ENCODE data around the gene APP.

Gene APP

GRCh38 chr21:25985990-25986389 is 184.6 kb downstream of the APP start:
- TF ChIP-seq REST (IDR thresholded peaks at IDR 0.05; ENCODE audit: insufficient replicate concordance, low read depth): no peak
- H3K27ac ChIP-seq (replicated peaks): no peak overlapping the region
- no peak overlapping the region for H3K4me3 ChIP-seq (replicated peaks; ENCODE audit: insufficient read depth, low read length)
- H3K27me3 ChIP-seq (ENCODE audit: insufficient read depth, poor library complexity, severe bottlenecking): no peaks in the 10 kb centered on the region
- no peak for DNase-seq (ENCODE audit: low read depth in 1 of 2, low spot score in 1 of 2)

GRCh38 chr21:25984538-25984937 is 186.0 kb downstream of the APP start:
- H3K27ac ChIP-seq (replicated peaks): no peak overlapping the region
- no peaks in the 10 kb centered on the region for H3K27me3 ChIP-seq (ENCODE audit: insufficient read depth, poor library complexity, severe bottlenecking)
- TF ChIP-seq CTCF (IDR thresholded peaks at IDR 0.05; ENCODE audit: insufficient read depth, low read length): no peak
- TF ChIP-seq REST (IDR thresholded peaks at IDR 0.05; ENCODE audit: insufficient replicate concordance, low read depth): no peak
- no peak for TF ChIP-seq POLR2AphosphoS5 (IDR thresholded peaks at IDR 0.05; ENCODE audit: low read depth)
- TF ChIP-seq SPI1 (IDR thresholded peaks at IDR 0.05; ENCODE audit: borderline replicate concordance, low read depth): no peak
- TF ChIP-seq GABPA (IDR thresholded peaks at IDR 0.05; ENCODE audit: low read depth): no peak
- no peak for DNase-seq (ENCODE audit: low read depth in 1 of 2, low spot score in 1 of 2)
- H3K4me3 ChIP-seq (replicated peaks; ENCODE audit: insufficient read depth, low read length): no peak overlapping the region

- Histone ChIP-seq H3K4me3 (replicated peaks; ENCODE audit: insufficient read depth, low read length) (no peak overlapping the region), H3K27ac (replicated peaks) (no peak overlapping the region), H3K27me3 (ENCODE audit: insufficient read depth, poor library complexity, severe bottlenecking) (no peaks in the 10 kb centered on the region)
- TF ChIP-seq SPI1 (IDR thresholded peaks at IDR 0.05; ENCODE audit: borderline replicate concordance, low read depth) (no peak), CTCF (IDR thresholded peaks at IDR 0.05; ENCODE audit: insufficient read depth, low read length) (no peak), POLR2AphosphoS5 (IDR thresholded peaks at IDR 0.05; ENCODE audit: low read depth) (no peak), GABPA (IDR thresholded peaks at IDR 0.05; ENCODE audit: low read depth) (no peak), REST (IDR thresholded peaks at IDR 0.05; ENCODE audit: insufficient replicate concordance, low read depth) (no peak)
- DNase-seq (ENCODE audit: low read depth in 1 of 2, low spot score in 1 of 2): no peak
These were observed 186.8 kb downstream of the APP start for GRCh38 chr21:25983745-25984144.

GRCh38 chr21:25980710-25981109 is 189.9 kb downstream of the APP start:
- Histone ChIP-seq H3K27ac (replicated peaks) (no peak overlapping the region), H3K27me3 (ENCODE audit: insufficient read depth, poor library complexity, severe bottlenecking) (no peaks in the 10 kb centered on the region), H3K4me3 (replicated peaks; ENCODE audit: insufficient read depth, low read length) (no peak overlapping the region)
- no peak for DNase-seq (ENCODE audit: low read depth in 1 of 2, low spot score in 1 of 2)
- TF ChIP-seq CTCF (IDR thresholded peaks at IDR 0.05; ENCODE audit: insufficient read depth, low read length) (no peak), SPI1 (IDR thresholded peaks at IDR 0.05; ENCODE audit: borderline replicate concordance, low read depth) (no peak), POLR2AphosphoS5 (IDR thresholded peaks at IDR 0.05; ENCODE audit: low read depth) (no peak), GABPA (IDR thresholded peaks at IDR 0.05; ENCODE audit: low read depth) (no peak), REST (IDR thresholded peaks at IDR 0.05; ENCODE audit: insufficient replicate concordance, low read depth) (no peak)
